HCT116 (cell line): ENCODE data around the gene SYCP2.

Experiments used
- EGR1 ChIP-seq: IDR thresholded peaks from 2 replicates; pipeline ENCODE4 v1.6.1; 2012; ENCODE audit warnings: low read depth
- EZH2 ChIP-seq: fragments of 200-600 bp; sonication (generic); IDR thresholded peaks from 2 replicates; pipeline ENCODE4 v1.6.1; 2017; ENCODE audit warnings: antibody characterized with exemption, mixed run types
- EZH2phosphoT487 ChIP-seq: fragments of 200-600 bp; IDR thresholded peaks from 2 replicates; pipeline ENCODE4 v1.6.1; 2018; ENCODE audit warnings: antibody characterized with exemption, borderline replicate concordance
- POLR2A ChIP-seq: IDR thresholded peaks from 2 replicates; pipeline ENCODE4 v1.7.0; 2011; ENCODE audit warnings: borderline replicate concordance; ENCODE audit not compliant: insufficient read depth, insufficient read length; ENCODE audit errors: extremely low read depth
- POLR2AphosphoS5 ChIP-seq: IDR thresholded peaks from 2 replicates; pipeline ENCODE4 v1.6.1; 2011; ENCODE audit warnings: mild to moderate bottlenecking, low read depth, low read length, moderate library complexity
- SP1 ChIP-seq: IDR thresholded peaks from 2 replicates; pipeline ENCODE4 v1.6.1; 2012; ENCODE audit warnings: low read depth
- SRF ChIP-seq: IDR thresholded peaks from 2 replicates; pipeline ENCODE4 v1.6.1; 2012; ENCODE audit warnings: low read depth
- TCF7L2 ChIP-seq: IDR thresholded peaks from 2 replicates; pipeline ENCODE4 v1.7.0; 2011; ENCODE audit warnings: borderline replicate concordance, inconsistent platforms; ENCODE audit not compliant: insufficient read depth, insufficient read length; ENCODE audit errors: extremely low read depth
- TF ChIP-seq, protein P1 (sequence below), 3 experiments: fragments of 200-600 bp in 1 of 3; sonication (generic) in 1 of 3; IDR thresholded peaks in 2 of 3; conservative IDR thresholded peaks in 1 of 3; 2 replicates each; pipeline ENCODE4 v1.5.1; 2012 to 2017; ENCODE audit warnings: low read depth in 2 of 3, low read length in 2 of 3, antibody characterized with exemption in 1 of 3, borderline replicate concordance in 1 of 3, control low read depth in 1 of 3, mild to moderate bottlenecking in 1 of 3, mixed read lengths in 1 of 3, mixed run types in 1 of 3, moderate library complexity in 1 of 3; ENCODE audit not compliant: insufficient read depth in 1 of 3
- TF ChIP-seq, protein P2 (sequence below): IDR thresholded peaks from 2 replicates; pipeline ENCODE4 v1.6.1; 2012
- TF ChIP-seq, protein P3 (sequence below): IDR thresholded peaks from 2 replicates; pipeline ENCODE4 v1.6.1; 2012; ENCODE audit warnings: low read depth

DNA sequence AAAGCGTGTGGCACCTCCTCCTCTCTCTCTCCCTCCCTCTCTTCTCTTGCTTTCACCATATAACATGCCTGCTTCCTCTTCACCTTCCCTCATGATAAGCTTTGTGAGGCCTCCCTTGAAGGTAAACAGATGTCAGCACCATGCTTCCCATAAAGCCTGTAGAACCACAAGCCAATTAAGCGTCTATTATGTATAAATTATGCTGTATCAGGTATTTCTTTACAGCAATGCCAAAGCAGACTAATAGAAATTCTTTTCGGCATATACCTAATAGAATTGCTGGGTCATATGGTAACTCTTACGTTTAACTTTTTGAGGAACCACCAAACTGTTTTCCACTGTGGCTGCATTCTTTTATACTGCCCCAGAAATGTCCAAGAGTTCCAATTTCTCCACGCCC lies 75.0 kb downstream of the SYCP2 start:
- TF ChIP-seq POLR2AphosphoS5 (no peak), POLR2A (no peak), EZH2 (no peak), EGR1 (no peak), SP1 (no peak), TCF7L2 (no peak), EZH2phosphoT487 (no peak), SRF (no peak)
- TF ChIP-seq, protein P1, sequence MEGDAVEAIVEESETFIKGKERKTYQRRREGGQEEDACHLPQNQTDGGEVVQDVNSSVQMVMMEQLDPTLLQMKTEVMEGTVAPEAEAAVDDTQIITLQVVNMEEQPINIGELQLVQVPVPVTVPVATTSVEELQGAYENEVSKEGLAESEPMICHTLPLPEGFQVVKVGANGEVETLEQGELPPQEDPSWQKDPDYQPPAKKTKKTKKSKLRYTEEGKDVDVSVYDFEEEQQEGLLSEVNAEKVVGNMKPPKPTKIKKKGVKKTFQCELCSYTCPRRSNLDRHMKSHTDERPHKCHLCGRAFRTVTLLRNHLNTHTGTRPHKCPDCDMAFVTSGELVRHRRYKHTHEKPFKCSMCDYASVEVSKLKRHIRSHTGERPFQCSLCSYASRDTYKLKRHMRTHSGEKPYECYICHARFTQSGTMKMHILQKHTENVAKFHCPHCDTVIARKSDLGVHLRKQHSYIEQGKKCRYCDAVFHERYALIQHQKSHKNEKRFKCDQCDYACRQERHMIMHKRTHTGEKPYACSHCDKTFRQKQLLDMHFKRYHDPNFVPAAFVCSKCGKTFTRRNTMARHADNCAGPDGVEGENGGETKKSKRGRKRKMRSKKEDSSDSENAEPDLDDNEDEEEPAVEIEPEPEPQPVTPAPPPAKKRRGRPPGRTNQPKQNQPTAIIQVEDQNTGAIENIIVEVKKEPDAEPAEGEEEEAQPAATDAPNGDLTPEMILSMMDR (IDR thresholded peaks at IDR 0.05 in 2 of 3, conservative IDR thresholded peaks at IDR 0.05 in 1 of 3; ENCODE audit: borderline replicate concordance in 1 of 3, insufficient read depth in 1 of 3, low read depth in 2 of 3, low read length in 2 of 3), result no peak
- TF ChIP-seq, protein P2, sequence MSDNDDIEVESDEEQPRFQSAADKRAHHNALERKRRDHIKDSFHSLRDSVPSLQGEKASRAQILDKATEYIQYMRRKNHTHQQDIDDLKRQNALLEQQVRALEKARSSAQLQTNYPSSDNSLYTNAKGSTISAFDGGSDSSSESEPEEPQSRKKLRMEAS, result no peak
- TF ChIP-seq, protein P3, sequence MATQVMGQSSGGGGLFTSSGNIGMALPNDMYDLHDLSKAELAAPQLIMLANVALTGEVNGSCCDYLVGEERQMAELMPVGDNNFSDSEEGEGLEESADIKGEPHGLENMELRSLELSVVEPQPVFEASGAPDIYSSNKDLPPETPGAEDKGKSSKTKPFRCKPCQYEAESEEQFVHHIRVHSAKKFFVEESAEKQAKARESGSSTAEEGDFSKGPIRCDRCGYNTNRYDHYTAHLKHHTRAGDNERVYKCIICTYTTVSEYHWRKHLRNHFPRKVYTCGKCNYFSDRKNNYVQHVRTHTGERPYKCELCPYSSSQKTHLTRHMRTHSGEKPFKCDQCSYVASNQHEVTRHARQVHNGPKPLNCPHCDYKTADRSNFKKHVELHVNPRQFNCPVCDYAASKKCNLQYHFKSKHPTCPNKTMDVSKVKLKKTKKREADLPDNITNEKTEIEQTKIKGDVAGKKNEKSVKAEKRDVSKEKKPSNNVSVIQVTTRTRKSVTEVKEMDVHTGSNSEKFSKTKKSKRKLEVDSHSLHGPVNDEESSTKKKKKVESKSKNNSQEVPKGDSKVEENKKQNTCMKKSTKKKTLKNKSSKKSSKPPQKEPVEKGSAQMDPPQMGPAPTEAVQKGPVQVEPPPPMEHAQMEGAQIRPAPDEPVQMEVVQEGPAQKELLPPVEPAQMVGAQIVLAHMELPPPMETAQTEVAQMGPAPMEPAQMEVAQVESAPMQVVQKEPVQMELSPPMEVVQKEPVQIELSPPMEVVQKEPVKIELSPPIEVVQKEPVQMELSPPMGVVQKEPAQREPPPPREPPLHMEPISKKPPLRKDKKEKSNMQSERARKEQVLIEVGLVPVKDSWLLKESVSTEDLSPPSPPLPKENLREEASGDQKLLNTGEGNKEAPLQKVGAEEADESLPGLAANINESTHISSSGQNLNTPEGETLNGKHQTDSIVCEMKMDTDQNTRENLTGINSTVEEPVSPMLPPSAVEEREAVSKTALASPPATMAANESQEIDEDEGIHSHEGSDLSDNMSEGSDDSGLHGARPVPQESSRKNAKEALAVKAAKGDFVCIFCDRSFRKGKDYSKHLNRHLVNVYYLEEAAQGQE, result no peak
